GM21423 (cell line): ENCODE measurements around the gene EIF2B4.
"Not testable (repeated sequence)": the region's sequence is repeated elsewhere in the genome, so short reads cannot be mapped to it uniquely, and the experiment has no call there.

ENCODE experiments used
- ATAC-seq: cut with Tn5 transposase; IDR thresholded peaks from one replicate; pipeline ENCODE4 v1.9.1; 2021; ENCODE audit warnings: mild to moderate bottlenecking, moderate library complexity; ENCODE audit not compliant: unreplicated experiment

Gene EIF2B4

DNA sequence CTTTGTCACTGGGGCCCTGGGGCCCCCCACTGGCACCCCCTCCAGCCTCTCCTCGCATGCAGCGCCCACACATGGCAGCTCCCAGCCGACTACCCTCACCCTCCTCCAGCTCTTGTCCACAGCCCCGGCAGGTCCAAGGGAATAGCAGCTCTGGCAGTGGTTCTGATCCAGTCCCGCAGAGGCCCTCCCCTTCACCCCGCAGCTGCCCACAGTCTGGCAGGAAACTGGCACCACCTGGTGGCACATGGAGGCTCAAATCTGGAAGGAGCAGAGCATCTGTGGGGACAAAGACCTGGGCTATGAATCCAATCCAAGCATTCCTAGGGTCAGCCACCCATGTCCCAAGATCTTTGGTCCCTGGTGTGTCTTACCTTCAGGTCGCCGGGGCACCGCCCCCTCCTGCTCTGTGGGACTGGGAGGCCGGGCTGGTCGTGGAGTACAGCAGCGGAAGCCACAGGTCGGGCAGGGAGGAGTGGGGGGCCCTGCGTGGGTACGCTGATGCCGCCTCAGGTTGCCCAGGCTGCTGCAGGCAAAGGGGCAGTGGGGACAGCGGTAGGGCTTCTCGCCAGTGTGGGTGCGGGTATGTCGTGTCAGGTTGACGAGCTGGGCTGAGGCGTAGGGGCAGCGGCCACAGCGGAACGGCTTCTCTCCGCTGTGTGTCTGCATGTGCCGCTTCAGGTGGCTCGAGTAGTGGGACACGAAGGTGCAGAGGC is 8.1 kb upstream of the EIF2B4 start:
- no peak for ATAC-seq

- no peak for ATAC-seq
Observed at GRCh38 chr2:27377618-27378095, 7.5 kb upstream of the EIF2B4 start.

DNA sequence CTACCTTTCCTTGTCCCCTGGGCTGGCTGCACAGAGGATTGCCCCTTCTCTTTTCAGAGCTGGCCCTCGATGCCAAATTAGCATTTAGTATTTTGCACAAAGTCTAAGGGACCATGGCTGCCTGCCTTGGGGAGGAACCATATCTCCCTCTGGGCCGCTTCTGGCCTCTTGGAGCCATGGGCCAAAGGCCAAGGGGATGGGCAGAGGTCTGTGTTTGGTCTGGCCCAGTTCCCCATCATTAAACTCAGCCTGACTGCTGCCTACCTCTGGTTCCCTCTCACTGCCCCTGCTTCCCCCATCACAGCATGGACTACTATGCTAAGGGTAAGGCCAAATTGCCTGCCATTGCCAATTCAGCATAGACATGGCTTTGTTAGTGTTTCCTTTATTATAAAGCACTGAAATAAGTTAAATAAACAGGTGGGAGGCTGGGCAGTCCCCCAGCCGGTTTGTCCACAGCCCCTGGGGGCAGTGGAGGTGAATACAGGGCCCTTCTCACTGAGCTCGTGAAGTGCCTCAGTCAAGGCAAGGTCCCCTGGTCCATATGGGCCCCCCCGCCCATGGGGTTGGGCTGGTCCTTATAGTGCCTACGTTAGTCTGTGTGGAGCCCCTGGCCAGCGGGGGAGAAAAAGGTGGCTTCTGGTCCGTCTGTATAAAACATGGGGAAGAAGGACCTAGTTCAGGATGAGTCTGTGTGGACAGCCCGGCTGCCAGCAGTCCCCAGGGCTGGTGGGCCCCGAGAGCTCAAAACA is 6.9 kb upstream of the EIF2B4 start:
- no peak for ATAC-seq

DNA sequence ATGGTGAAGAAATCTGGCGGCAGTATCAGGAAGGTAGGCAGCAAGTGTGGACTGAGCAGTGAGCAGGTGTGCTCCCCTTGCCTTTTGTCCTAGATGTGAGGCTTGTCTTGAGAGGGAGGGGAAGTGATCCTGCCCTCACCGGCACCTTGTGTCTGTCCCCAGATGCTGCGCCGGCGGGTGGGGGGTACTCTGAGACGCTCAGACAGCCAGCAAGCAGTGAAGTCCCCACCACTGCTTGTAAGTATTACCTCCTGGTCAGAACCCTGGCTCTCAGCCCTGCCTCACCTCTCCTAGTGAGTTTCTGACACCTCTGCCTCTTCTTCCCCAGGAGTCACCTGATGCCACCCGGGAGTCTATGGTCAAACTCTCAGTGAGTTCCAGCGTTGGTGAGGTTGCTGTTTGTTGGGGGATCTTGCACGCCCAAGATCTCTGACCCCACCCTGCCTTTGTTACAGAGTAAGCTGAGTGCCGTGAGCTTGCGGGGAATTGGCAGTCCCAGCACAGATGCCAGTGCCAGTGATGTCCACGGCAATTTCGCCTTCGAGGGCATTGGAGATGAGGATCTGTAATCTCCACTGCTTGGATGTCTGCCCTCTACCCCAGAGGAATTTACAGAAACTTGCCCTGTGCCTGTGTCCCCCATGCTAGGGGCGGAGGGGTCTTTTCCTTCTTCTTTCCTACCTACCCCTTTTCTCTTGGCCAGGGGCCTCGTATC is 6.2 kb upstream of the EIF2B4 start:
- ATAC-seq, result no peak

DNA sequence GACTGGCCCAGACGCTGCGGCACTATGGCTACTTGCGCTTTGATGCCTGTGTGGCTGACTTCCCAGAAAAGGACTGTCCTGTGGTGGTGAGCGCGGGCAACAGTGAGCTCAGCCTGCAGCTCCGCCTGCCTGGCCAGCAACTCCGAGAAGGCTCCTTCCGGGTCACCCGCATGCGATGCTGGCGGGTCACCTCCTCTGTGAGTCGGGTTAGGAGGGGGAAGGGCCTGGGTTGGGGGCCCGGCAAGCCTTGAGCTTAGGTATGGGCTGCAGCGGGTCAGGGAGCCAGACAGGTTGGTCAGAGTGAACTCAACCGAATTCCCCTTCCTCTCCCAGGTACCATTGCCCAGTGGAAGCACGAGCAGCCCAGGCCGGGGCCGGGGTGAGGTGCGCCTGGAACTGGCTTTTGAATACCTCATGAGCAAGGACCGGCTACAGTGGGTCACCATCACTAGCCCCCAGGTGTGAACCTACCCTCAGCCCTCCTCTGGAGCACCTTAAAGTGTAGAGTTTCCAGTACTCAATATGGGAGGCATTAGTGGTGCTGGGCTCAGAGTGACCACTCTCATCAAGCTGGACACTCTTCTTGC is 5.5 kb upstream of the EIF2B4 start:
- ATAC-seq, result no peak

DNA sequence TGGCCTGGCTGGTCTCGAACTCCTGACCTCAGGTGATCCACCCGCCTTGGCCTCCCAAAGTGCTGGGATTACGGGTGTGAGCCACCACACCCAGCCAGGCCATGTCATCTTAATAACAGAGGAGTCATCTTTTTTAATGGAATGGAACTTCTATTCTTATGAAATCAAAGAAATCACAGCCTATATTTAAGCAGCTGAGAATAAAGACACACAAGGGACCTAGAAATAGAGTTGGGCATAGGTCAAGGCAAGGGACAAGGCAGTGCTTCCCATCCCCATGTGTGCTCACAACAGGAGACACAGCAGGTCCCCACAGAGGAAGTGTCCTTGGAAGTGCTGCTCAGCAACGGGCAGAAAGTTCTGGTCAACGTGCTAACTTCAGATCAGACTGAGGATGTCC is 3.4 kb upstream of the EIF2B4 start:
- no peak for ATAC-seq

DNA sequence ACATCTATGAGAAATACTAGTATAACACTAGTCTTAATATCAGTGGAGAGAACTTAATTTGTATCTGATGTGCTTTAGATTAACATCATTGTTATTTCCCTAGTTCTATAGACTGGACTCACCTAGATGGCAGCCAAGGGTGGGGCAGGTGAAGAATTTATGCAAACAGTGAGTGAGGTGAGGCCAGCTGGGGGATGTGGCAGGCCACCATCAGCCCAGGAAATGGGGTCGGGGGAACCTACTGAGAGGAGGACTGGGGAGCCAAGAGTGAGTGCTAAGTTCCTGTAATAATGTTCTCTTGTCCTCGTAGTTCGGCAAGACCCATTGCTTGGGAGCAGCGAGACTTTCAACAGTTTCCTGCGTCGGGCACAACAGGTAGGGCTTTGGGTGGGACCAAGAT is 2.8 kb upstream of the EIF2B4 start:
- no peak for ATAC-seq

GRCh38 chr2:27370816-27371620 is 880 bp upstream of the EIF2B4 start:
- ATAC-seq, result peak; percentile 28

GRCh38 chr2:27369471-27370025 is 590 bp downstream of the EIF2B4 start:
- no peak for ATAC-seq

- ATAC-seq, result no peak
Observed at GRCh38 chr2:27363933-27364332, 6.2 kb downstream of the EIF2B4 start.

DNA sequence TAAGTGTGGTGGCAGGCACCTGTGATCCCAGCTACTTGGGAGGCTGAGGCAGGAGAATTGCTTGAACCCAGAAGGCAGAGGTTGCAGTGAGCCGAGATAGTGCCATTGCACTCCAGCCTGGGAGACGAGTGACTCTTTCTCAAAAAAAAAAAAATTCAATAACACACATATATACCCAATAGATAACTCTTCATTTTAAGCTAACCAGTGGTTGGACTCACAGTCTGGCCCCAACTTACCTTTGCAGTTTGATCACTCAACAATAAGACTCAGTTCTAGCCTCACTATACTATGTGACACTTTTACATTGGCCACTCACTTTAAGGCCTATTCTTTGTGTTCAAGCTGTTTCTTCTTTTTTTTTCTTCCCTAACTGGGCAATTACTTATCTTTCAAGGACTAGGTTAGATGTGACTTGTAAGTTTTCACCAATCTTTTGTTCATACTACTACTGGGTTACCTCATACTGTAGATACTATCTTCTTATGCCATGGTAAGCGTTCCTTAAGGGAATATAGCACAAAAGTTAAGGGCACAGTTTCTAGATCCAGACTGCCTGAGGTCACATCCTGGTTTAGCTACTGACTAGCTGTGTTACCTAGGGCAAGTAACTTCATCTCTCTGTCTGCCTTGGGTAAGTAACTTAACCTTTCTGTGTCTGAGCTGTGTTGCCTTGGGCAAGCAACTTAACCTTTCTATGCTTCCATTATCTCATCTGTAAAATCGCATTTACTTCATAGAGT is 7.3 kb downstream of the EIF2B4 start:
- no peak for ATAC-seq

- peak; percentile 83 for ATAC-seq
Observed at GRCh38 chr2:27356382-27357181, 13.6 kb downstream of the EIF2B4 start, which contains the start of gene GTF3C2. TSS of gene GTF3C2 (minus strand) at chr2:27356764. CDS start at chr2:27343554, 13,210 bp downstream.

- ATAC-seq, result peak; percentile 25
Observed at GRCh38 chr2:27356056-27356381, 14.1 kb downstream of the EIF2B4 start.

DNA sequence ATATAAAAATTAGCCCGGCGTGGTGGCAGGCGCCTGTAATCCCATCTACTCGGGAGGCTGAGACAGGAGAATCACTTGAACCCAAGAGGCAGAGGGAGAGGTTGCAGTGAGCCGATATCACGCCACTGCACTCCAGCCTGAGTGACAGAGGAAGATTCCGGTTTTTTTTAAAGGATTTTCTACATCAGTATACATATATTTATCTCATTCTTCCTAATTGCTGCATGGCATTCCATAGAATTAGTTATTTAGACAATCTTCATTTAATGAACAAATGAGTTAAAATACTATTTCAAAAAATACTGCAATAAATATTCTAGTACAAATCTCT is 15.6 kb downstream of the EIF2B4 start:
- ATAC-seq, result no peak

DNA sequence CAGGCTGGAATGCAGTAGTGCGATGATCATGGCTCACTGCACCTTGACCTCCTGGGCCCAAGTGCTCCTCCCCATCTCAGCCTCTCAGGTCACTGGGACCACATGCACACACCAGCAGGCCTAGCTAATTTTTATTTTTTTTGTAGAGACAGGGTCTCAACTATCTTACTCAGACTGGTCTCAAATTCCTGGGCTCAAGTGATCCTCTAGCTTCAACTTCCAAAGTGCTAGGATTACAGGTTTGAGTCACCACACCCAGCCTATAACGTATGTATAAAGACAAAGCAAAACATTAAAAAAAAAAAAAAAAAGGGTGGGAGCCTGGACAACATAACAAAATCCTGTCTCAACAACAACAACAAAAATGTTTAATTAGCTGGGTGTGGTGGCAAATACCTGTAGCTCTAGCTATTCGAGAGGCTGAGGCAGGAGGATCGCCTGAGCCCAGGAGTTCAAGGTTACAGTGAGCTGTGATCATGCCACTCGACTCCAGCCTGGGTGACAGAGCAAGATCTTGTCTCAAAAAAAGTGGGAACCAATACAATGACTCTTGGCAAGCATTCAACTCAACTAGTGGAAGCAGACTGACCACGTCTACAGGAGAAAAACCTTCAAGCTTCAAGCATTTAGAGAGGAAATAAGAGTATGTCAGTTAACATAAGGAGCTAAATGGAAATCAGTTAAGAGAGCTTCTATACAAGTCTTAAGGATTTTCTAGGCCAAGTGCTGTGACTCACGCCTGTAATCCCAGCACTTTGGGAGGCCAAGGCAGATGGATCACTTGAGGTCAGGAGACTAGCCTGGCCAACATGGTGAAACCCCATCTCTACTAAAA is 16.2 kb downstream of the EIF2B4 start:
- no peak for ATAC-seq

DNA sequence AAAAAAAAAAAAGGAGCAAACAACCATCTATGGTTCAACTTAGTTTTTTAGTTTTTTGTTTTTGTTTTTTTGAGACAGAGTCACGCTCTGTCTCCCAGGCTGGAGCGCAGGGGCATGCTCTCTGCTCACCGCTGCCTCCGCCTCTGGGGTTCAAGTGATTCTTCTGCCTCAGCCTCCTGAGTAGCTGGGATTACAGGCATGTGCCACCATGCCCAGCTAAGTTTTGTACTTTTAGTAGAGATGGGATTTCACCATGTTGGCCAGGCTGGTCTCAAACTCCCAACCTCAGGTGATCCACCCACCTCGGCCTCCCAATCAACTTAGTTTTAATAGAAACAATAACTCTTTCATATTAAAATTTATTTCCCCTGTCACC is 16.8 kb downstream of the EIF2B4 start:
- ATAC-seq, result not testable (repeated sequence)

DNA sequence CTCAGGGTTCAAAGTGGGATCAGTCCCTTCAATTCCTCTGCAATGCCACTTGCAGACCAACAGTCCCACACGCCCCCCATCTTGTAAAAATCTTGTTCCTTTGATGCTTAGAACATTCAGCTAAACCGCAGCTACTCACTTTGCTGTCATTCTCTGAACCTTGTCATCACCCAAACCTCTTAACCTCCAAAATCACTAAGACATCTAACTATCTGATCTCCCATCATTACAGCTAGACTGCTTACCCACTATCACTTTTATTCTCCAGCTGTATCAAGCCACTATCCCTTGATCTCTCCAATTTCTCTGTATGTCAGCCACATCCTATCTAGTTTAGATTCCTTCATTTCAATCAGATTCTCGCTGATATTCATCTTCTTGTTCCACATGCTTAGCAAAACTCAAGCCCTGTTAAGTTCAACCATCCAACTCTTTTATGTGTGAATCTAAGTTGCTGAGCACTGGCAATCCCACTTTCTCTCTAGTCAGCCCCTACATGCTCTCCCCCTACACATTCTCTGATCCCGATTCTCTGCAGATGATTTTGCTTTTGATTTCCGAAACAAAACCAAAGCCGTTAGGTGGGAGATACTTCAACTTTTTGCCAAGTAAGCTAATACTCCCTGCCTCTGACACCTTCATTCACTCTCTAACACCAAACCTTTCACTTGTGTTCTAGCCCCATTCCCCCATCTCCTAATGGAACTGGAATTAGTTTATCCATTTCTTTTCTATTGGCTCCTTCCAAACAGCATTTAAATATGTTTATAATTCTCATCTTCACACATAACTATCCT is 18.1 kb downstream of the EIF2B4 start:
- ATAC-seq, result no peak
